C4-2B (cell line): ENCODE data around the gene MCUB.

ENCODE experiments used
- ZFX ChIP-seq: fragments of 450-650 bp; IDR thresholded peaks from 2 replicates; pipeline ENCODE4 v1.6.1; 2017
- TF ChIP-seq, protein P1 (sequence below): fragments of 450-650 bp; conservative IDR thresholded peaks from 2 replicates; pipeline ENCODE4 v1.5.1; 2017; ENCODE audit warnings: mild to moderate bottlenecking

GRCh38 chr4:109649872-109650271 lies 89.8 kb downstream of the MCUB start:
- TF ChIP-seq, protein P1, sequence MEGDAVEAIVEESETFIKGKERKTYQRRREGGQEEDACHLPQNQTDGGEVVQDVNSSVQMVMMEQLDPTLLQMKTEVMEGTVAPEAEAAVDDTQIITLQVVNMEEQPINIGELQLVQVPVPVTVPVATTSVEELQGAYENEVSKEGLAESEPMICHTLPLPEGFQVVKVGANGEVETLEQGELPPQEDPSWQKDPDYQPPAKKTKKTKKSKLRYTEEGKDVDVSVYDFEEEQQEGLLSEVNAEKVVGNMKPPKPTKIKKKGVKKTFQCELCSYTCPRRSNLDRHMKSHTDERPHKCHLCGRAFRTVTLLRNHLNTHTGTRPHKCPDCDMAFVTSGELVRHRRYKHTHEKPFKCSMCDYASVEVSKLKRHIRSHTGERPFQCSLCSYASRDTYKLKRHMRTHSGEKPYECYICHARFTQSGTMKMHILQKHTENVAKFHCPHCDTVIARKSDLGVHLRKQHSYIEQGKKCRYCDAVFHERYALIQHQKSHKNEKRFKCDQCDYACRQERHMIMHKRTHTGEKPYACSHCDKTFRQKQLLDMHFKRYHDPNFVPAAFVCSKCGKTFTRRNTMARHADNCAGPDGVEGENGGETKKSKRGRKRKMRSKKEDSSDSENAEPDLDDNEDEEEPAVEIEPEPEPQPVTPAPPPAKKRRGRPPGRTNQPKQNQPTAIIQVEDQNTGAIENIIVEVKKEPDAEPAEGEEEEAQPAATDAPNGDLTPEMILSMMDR, result no peak
- no peak for TF ChIP-seq ZFX
